Cerebellar nuclear complex (tissue), 1 donor: ENCODE measurements around the gene LIG4.
"Not testable (repeated sequence)": the region's sequence is repeated elsewhere in the genome, so short reads cannot be mapped to it uniquely, and the experiment has no call there.

ENCODE experiments used
- DNase-seq, 2 experiments: peaks; one replicate each; lab custom pipeline; 2025; lab: John Stamatoyannopoulos, UW

Gene LIG4

DNA sequence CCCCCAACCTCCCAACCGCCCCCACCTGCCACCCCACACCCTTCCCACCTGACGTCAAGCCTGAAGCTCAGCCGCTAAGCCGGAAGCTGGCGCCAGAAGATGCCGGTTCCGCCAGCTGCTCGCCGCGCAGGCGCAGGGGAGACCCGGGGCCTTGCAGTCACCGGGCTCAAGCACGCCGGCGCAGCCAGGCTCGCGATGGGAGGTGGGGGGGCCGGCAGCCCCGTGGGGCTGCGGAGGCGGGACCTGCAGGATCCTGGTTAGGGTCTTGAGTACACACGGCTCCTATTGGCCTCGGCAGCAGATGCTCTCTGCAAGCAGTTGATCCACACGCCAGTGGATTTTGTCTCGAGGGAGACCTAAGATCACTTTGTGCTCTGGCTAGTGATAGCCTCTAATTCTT lies at the start of gene LIG4:
LIG4 (minus strand) TSS at position 101 of the 400 bp plus-strand sequence. CDS start 4,268 bp downstream, outside the sequence.
- DNase-seq: peak; percentile 14 to 51

GRCh38 chr13:108263621-108264355 lies 48.5 kb upstream of the LIG4 start:
- no peak for DNase-seq

DNA sequence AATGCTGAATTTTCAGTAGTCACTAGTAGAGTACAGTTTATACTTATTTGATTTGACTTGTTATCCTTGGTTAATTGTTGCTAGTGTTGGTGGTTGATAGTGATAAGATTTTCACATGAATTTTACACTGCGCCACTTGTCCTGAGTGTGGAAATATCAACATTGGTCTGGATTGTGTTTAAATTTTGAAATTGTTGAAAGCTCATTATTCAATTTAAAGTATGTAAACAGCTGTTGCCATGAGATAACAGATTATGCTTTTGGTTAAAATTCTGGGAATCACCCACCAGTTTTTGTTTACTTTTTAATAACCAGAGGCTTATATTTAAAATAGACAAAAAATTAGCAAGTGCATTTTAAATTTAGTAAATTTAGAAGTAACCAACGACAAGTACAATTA lies 41.9 kb upstream of the LIG4 start:
- no peak for DNase-seq

GRCh38 chr13:108249150-108249549 lies 33.8 kb upstream of the LIG4 start:
- DNase-seq: no peak

DNA sequence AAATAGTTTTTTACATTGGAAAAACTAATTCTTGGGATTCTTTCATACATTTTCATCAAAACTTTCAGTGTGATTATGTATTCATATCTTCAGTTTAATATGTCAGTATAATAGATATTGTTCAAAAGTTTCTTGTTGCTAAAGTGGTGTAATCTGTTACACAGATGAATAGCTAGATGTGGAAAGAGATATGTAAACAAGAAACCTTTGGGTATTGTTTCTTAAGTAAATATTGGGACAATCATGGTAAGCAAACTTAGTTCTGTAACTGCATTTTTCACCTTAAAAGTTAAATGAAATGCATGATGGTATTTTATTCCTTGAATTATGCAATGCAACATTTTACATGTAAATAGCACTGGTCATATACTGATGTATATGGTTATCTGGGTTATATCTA lies 15.0 kb upstream of the LIG4 start:
- DNase-seq: no peak

DNA sequence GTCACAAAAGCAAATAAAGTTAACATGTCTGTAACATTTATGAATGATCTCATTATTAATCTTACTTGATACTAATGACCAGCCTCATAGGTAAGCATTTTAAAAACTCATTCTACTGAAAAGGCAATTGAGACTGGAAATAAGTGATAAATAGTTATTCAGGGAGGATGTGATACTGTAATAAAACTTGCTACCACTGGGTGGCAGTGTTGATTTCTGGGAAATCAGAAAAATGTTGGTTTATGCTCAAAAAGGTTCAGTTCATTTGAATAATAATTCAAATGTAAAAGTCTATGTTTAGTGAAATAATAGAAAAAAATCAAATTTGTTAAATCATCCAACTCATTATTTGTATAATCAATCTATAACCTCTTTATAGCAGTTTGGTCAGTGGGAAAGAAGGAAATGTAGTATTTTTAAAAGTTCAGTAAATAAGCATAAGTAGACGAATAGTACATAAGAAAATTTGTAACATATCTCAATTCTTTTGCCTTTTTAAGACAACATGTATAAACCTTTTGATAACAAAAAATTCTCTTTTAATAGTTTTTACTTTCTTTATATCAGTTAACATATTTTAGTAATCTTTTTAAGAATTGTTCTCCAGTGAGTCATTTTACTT lies 12.4 kb upstream of the LIG4 start:
- DNase-seq: no peak

GRCh38 chr13:108226184-108226583 lies 10.8 kb upstream of the LIG4 start:
- DNase-seq: no peak

GRCh38 chr13:108225440-108225839 lies 10.1 kb upstream of the LIG4 start:
- no peak for DNase-seq

GRCh38 chr13:108223687-108224503 lies 8.6 kb upstream of the LIG4 start:
- no peak for DNase-seq

DNA sequence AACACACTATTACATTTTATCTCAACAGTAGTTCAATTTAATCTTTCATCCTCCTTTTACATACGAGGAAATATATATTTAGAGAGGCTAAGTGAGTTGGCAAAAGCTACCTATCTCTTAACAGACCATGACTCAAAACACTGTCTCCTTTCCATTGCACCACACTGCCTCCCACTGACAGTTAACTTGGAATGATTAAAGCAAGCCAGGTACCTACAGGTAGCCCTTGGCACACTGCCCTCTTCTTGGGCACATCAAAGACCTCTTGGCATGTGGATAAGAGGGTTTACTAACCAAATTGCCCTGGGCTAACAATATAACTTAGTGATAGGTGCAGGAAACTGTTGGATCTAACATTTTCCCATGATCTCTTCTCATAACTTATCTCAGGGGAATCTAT lies 4.7 kb upstream of the LIG4 start:
- DNase-seq: no peak

DNA sequence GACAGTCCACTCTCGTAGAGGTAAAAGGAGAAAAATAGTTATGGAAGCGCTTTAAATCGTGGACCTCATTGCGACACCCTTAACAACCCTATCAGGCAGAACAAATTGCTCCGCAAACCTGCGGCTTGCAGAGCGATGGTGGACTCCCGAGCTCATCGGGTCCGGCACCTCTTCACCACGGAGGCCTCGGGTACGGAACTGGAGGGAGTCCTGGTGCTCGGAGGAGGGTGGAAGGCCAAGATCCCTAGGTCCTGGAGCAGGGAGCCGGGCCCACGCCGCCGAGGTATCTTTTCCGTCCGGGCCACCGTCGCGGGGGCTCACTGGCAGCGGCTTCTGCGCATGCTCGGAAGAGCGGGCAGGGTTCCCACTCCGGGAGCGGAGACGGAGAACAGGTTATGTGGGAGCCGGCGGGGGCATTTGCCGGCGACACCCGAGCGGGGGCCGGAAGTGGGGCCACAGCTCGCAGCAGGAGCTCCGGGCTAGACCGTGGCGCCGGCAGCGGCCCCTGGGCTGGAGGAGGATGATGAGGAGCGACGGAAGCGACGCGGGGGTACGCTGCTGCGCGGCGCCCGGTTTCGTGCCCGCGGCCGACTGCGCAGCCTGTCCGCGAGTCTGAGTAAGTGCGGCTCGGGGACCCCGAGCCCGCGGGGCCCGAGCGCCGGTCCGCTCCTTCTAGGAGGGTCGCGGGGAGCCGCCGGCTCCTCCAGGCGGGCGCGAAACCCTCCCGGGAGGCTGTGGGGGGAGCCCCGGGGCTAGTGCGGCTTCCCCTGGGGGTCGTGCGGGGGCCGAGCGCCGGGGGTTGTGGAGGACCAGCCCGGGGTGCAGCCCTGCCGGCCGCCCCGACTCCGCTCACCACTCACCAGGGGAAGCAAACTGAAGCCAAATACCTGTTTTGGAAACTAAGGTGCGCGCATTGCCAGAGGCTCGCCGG lies 3.0 kb upstream of the LIG4 start, which contains the start of gene ABHD13:
ABHD13 (plus strand) TSS at position 349 of the 931 bp plus-strand sequence. CDS start 10,827 bp downstream, outside the sequence.
- peak in 1 of 2 experiments; percentile 42 for DNase-seq

DNA sequence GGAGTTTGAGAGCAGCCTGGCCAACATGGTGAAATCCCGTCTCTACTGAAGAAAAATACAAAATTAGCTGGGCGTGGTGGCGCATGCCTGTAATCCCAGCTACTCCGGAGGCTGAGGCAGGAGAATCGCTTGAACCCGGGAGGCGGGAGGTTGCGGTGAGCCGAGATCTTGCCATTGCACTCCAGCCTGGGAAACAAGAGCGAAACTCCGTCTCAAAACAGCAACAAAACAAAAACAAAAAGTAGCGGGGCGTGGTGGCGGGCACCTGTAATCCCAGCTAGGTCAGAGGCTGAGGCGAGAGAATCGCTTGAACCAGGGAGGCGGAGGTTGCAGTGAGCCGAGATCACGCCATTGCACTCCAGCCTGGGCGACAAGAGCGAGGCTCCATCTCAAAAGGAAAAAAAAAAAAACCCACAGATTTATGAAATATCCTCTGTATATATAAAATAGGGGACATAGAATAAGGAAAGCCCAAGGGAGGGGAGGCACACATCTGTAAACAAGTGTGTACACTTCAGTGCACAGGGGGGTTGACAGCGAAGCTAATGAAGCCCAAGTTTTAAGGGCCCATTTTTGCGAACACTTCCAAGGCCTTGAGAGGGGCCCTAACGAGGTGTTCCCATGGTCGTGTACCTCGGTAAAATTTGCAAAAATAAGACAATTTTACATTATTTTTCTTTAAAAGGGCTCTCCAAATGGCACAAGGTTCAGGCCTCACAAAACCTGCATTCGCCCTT lies 2.1 kb upstream of the LIG4 start:
- not testable (repeated sequence) for DNase-seq

- DNase-seq: no peak
Measured at GRCh38 chr13:108214441-108215271, 680 bp downstream of the LIG4 start.

DNA sequence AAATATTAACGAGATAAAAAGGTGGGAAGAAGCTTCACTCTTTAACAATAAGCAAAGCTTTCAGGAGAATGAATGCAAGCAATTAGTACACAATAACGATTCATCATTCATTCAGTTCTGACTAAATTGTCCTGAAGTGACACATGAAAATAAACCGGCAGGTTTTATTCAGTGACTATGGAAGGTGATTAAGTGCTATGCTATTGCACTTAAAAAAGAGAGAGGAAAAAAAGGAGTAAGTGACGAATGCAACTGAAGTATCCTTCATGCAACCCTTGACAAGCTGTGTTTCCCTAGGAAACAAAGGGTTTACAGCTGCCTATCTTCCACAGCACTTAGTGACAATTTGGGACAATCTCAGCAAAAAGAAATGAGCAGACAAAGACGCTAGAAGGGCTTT lies 1.4 kb downstream of the LIG4 start:
- DNase-seq: no peak

DNA sequence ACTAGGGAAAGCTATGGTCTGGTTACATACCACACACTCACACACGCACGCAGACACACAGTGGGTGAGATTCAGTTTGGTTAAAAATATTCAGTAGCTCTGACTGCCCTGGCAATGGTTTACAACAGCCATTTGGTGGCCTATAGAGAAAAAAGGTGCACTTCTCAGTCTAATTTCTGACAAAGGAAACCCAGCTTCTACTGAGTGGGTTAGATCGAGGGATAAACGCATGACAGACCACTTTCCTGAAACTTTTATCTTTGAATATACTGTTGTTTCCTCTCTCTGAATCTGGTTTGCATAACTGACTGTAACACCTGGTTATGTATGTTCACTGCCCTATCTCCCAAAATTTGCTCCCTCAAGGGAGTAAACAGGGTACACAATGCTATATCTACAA lies 2.5 kb downstream of the LIG4 start:
- DNase-seq: no peak

GRCh38 chr13:108210551-108210950 lies 4.8 kb downstream of the LIG4 start:
- DNase-seq: no peak

DNA sequence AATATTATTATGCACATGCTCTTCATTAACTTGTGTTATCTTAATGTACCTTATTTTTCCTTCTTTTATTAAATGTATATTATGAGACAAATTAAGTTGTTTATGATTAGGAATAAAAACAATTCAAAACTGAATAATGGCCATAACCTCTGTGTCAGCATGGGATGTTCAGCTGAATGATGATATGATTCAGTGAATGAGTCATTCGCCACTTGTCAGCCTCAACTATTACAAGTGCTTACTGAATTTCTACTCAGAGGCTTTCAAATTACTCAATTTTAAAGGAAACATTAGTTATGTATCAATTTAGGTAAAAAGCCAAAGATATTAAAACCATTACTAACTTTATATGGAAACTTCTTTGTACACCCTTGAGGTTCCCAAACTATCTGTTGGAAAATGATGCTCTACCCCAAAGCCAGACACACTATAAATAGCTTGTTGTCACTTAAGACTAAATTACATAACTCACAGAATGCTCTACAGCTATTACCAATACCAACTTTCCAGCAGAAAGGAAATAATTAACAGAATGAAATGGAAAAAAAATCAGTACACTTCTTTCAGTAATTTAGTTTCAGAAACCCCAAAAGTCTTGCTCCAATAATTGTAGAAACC lies 14.4 kb downstream of the LIG4 start:
- no peak for DNase-seq

- no peak for DNase-seq
Measured at GRCh38 chr13:108195861-108196260, 19.5 kb downstream of the LIG4 start.

DNA sequence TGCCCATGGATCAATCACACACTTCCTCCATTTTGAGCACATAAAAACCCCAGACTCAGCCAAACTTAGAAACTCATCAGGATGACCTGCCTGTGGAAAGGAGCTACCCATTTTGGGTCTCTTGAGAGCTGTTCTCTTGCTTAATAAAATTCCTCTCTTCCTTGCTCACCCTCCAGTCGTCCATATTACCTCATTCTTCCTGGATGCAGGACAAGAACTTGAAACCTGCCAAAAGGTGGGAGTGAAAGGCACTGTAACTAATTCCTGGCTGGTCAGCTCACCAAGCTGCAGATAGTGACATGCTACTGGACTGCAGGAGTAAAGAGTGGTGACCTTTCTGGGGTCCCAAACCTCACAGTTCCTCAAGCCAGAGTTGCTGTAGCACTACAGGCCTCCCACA lies 20.2 kb downstream of the LIG4 start:
- no peak for DNase-seq
